Brain pericyte (primary cell): ENCODE measurements around the gene SMAD7.

Experiments
- DNase-seq: peaks from one replicate; pipeline ENCODE4 v3.0.0-alpha.2; 2012; ENCODE audit warnings: low read depth, low spot score

The SMAD7 gene

GRCh38 chr18:48959921-48960920 is 9.5 kb upstream of the SMAD7 start:
- DNase-seq, result no peak

- DNase-seq, result no peak
These were observed 8.8 kb upstream of the SMAD7 start for GRCh38 chr18:48959551-48959920.

- no peak for DNase-seq
These were observed 8.2 kb upstream of the SMAD7 start for GRCh38 chr18:48958951-48959350.

GRCh38 chr18:48957616-48958015 is 6.9 kb upstream of the SMAD7 start:
- DNase-seq, result no peak

GRCh38 chr18:48957136-48957535 is 6.4 kb upstream of the SMAD7 start:
- no peak for DNase-seq

- DNase-seq, result no peak
These were observed 5.6 kb upstream of the SMAD7 start for GRCh38 chr18:48956356-48956755.

GRCh38 chr18:48955830-48956261 is 5.1 kb upstream of the SMAD7 start:
- no peak for DNase-seq

- no peak for DNase-seq
These were observed 4.4 kb upstream of the SMAD7 start for GRCh38 chr18:48954886-48955819.

- DNase-seq, result no peak
These were observed 2.4 kb upstream of the SMAD7 start for GRCh38 chr18:48953104-48953706.

GRCh38 chr18:48952287-48953103 is 1.7 kb upstream of the SMAD7 start:
- DNase-seq, result peak; percentile 61

GRCh38 chr18:48951448-48952286 is 902 bp upstream of the SMAD7 start:
- DNase-seq, result no peak

- DNase-seq, result no peak
These were observed 894 bp downstream of the SMAD7 start for GRCh38 chr18:48949606-48950535.

- DNase-seq, result no peak
These were observed 1.6 kb downstream of the SMAD7 start for GRCh38 chr18:48949050-48949605.

- DNase-seq, result no peak
These were observed 2.4 kb downstream of the SMAD7 start for GRCh38 chr18:48948112-48949049.

- DNase-seq, result no peak
These were observed 3.2 kb downstream of the SMAD7 start for GRCh38 chr18:48947560-48947959.

GRCh38 chr18:48947092-48947491 is 3.7 kb downstream of the SMAD7 start:
- DNase-seq, result no peak

GRCh38 chr18:48946329-48946835 is 4.4 kb downstream of the SMAD7 start:
- no peak for DNase-seq

- no peak for DNase-seq
These were observed 4.9 kb downstream of the SMAD7 start for GRCh38 chr18:48945953-48946217.
